ENCODE data around the gene GNAS. TPM values are rescaled to one million over a fixed set of nuclear protein-coding genes. Genes with fewer than 3 reads are reported as not detected.

Gene GNAS
- total RNA-seq, 2 experiments from 2014 or later = 1,022 to 1,326 TPM

- H3K4me3 Mint-ChIP-seq = no peak overlapping the region
- no peak overlapping the region for H3K27ac Mint-ChIP-seq
- ChIA-PET POLR2A (no interaction called here), CTCF (interaction anchor here (0.9 kb wide), 1 partner anchor 61 kb away, joined by 3 read pairs; no protein-coding TSS in a partner anchor)
- no peaks in the 10 kb centered on the region for H3K9me3 Mint-ChIP-seq
- H3K4me1 Mint-ChIP-seq = no peaks in the 10 kb centered on the region
- H3K27me3 Mint-ChIP-seq = peaks cover 13% of the 10 kb centered on the region
- no peak for DNase-seq
- H3K36me3 Mint-ChIP-seq (ENCODE audit: low read depth) = no peaks in the 10 kb centered on the region
These were observed 69.0 kb downstream of the GNAS start for GRCh38 chr20:58921564-58921963.

DNA sequence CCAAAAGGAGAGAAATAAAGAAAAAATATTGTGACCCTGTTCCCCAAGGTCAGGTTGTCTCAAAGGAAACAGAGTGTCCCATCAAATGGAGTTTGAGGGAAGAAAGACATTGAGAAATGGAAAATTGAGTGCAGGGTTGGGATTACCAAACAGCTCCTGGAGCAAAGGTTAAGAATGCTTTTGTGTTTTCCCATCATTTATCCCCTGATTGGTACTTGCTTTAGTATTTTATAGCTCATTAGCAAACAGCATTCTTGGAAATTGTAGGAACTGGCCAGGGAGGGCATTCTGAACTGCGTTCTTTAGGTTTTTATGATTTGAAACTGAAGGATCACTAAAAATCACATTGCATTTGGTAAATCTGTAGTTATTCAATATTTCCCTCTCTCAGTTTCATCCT, 69.5 kb downstream of the GNAS start:
- H3K4me3 Mint-ChIP-seq = no peak overlapping the region
- ChIA-PET POLR2A (no interaction called here), CTCF (interaction anchor here (0.9 to 1.3 kb wide), 3 partner anchors 9 to 61 kb away, joined by 3 to 5 read pairs (median 3); no protein-coding TSS in a partner anchor)
- peaks cover 13% of the 10 kb centered on the region for H3K27me3 Mint-ChIP-seq
- no peaks in the 10 kb centered on the region for H3K36me3 Mint-ChIP-seq (ENCODE audit: low read depth)
- no peaks in the 10 kb centered on the region for H3K9me3 Mint-ChIP-seq
- no peaks in the 10 kb centered on the region for H3K4me1 Mint-ChIP-seq
- DNase-seq = no peak
- H3K27ac Mint-ChIP-seq = no peak overlapping the region

GRCh38 chr20:58923117-58923712, 70.7 kb downstream of the GNAS start:
- CTCF ChIA-PET = interaction anchor here (1.0 to 1.3 kb wide), 2 partner anchors 11 to 17 kb away, joined by 3 to 5 read pairs; no protein-coding TSS in a partner anchor
- POLR2A ChIA-PET = no interaction called here
- no peaks in the 10 kb centered on the region for H3K9me3 Mint-ChIP-seq
- H3K36me3 Mint-ChIP-seq (ENCODE audit: low read depth) = no peaks in the 10 kb centered on the region
- peaks cover 13% of the 10 kb centered on the region for H3K27me3 Mint-ChIP-seq
- H3K4me1 Mint-ChIP-seq = no peaks in the 10 kb centered on the region
- H3K4me3 Mint-ChIP-seq = no peak overlapping the region
- H3K27ac Mint-ChIP-seq = no peak overlapping the region
- no peak for DNase-seq

GRCh38 chr20:58926802-58927489, 74.4 kb downstream of the GNAS start:
- peaks cover 7% of the 10 kb centered on the region for H3K27me3 Mint-ChIP-seq
- ChIA-PET POLR2A (no interaction called here), CTCF (interaction anchor here (0.6 kb wide), 1 partner anchor 9 kb away, joined by 3 read pairs; no protein-coding TSS in a partner anchor)
- H3K4me3 Mint-ChIP-seq = no peak overlapping the region
- no peaks in the 10 kb centered on the region for H3K9me3 Mint-ChIP-seq
- DNase-seq = no peak
- no peaks in the 10 kb centered on the region for H3K4me1 Mint-ChIP-seq
- no peak overlapping the region for H3K27ac Mint-ChIP-seq
- no peaks in the 10 kb centered on the region for H3K36me3 Mint-ChIP-seq (ENCODE audit: low read depth)

DNA sequence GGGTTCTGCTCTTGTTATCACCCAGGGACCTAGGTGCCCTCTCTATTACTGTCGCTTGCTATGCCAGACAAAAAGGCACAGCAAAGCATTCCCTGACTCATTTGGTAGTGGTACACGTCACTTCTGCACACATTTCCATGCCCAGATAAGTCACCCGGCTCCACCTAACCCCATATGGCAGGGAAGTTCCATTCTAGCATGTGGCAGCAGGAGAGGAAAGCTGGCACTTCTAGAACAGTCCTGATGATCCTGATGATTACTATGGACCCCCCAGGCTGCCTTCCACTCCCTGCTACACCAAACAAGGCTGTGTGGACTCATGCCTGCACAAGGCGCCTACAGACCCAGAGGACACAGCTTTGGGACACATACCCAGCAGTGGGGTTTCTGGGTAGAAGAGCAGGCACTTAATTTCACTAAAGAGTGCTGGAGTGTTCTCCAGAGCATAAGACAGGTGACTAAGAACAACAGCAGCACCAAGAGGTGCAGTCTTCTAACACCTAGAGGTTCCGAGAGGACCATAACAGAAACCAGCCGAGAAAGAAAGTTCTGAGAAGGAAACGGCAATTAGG, 75.1 kb downstream of the GNAS start:
- Mint-ChIP-seq H3K27ac (no peak overlapping the region), H3K36me3 (ENCODE audit: low read depth) (no peaks in the 10 kb centered on the region), H3K27me3 (peaks cover 5% of the 10 kb centered on the region), H3K4me3 (no peak overlapping the region), H3K9me3 (no peaks in the 10 kb centered on the region), H3K4me1 (no peaks in the 10 kb centered on the region)
- no peak for DNase-seq
- CTCF ChIA-PET = interaction anchor here (0.6 kb wide), 1 partner anchor 9 kb away, joined by 3 read pairs; no protein-coding TSS in a partner anchor
- POLR2A ChIA-PET = no interaction called here

DNA sequence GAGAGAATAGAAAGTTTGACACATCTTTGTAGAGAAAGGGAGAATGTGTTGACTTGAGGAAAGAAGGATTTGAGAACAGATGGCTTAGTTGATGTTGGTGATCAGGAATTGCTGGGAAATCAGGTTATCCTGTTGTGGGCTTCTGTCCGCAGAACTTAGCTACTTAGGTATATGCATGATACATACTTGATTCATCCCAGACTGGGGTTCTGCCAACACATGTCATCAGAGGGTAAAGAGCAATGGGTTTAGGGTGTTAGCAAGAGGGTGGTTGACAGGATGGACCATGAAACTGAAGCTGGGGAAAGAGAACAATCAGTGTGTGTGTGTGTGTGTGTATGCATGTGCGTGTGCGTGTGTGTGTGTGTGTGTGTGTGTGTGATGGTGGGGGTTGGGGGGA, 78.0 kb downstream of the GNAS start:
- Mint-ChIP-seq H3K9me3 (no peaks in the 10 kb centered on the region), H3K27me3 (peaks cover 18% of the 10 kb centered on the region), H3K27ac (no peak overlapping the region), H3K36me3 (ENCODE audit: low read depth) (no peaks in the 10 kb centered on the region), H3K4me1 (no peaks in the 10 kb centered on the region), H3K4me3 (no peak overlapping the region)
- CTCF ChIA-PET = no interaction called here
- POLR2A ChIA-PET = no interaction called here
- DNase-seq = no peak

DNA sequence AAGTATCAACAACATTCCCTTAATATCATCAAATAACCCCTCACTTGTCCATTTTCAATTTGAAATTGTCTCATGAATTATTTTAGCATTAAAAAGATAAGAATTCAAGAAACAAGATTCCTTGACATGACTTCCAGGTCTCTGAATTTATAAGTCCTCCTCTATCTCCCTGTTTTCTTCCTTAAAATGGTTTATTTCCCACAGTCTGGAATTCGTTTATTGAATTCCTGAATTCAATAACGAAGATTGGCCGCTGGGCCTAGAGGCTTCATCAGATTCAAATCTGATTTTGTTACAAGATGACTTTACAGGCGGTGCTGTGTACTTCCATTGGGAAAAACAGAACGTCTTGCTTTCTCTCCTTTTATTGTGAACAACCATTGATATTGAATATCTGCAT, 79.7 kb downstream of the GNAS start:
- Mint-ChIP-seq H3K4me1 (no peaks in the 10 kb centered on the region), H3K27ac (no peak overlapping the region), H3K27me3 (peaks cover 25% of the 10 kb centered on the region), H3K4me3 (no peak overlapping the region), H3K9me3 (no peaks in the 10 kb centered on the region), H3K36me3 (ENCODE audit: low read depth) (no peaks in the 10 kb centered on the region)
- DNase-seq = no peak
- ChIA-PET CTCF (no interaction called here), POLR2A (no interaction called here)

DNA sequence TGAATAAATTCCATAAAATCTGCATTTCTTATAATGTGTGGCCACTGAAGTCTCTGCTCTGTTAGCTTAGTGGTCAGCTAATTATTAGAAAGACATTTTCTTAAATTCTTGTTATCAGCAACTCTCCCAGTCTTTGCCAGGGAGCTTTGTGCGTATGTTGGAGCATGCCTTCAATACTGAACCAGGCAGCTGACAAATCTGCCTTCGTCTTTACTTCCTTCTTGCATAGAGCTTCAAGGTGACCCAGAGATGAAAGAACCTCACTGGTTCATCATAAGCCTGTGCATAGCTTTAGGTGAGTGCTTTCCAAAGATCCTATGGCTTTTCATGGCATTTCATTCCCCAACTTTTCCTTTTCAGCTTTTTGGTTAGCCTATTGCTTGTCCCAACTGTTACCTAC, 85.6 kb downstream of the GNAS start:
- H3K9me3 Mint-ChIP-seq = no peaks in the 10 kb centered on the region
- ChIA-PET POLR2A (interaction anchor here (0.6 kb wide), 1 partner anchor 37 kb away, joined by 4 read pairs; no protein-coding TSS in a partner anchor), CTCF (interaction anchor here (0.8 kb wide), 1 partner anchor 13 kb away, joined by 3 read pairs; no protein-coding TSS in a partner anchor)
- no peak overlapping the region for H3K4me3 Mint-ChIP-seq
- H3K27ac Mint-ChIP-seq = no peak overlapping the region
- no peaks in the 10 kb centered on the region for H3K4me1 Mint-ChIP-seq
- H3K36me3 Mint-ChIP-seq (ENCODE audit: low read depth) = no peaks in the 10 kb centered on the region
- H3K27me3 Mint-ChIP-seq = peaks cover 51% of the 10 kb centered on the region
- DNase-seq = no peak

DNA sequence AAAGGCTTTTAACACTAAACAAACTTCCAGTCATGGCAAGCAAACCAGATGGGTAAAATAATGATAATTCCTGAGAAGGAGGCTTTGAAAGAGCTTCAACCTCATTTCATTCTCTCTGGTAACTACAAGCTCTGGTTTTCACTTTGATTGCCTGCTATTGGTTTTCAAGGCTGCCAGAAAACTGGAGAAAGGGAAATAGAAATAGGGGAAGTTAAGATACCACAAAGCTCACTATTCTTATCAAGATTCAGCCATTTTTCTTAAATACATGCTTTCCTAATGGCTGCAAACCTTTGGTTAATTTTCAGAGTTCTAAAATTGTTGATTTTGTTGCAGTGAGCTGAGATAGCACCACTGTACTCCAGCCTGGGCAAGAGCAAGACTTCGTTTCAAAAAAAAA, 86.0 kb downstream of the GNAS start:
- H3K27me3 Mint-ChIP-seq = peaks cover 52% of the 10 kb centered on the region
- no peak overlapping the region for H3K4me3 Mint-ChIP-seq
- H3K4me1 Mint-ChIP-seq = no peaks in the 10 kb centered on the region
- no peak overlapping the region for H3K27ac Mint-ChIP-seq
- ChIA-PET CTCF (interaction anchor here (0.8 to 1.1 kb wide), 2 partner anchors 13 to 469 kb away, joined by 3 read pairs; no protein-coding TSS in a partner anchor), POLR2A (interaction anchor here (0.5 to 0.6 kb wide), 2 partner anchors 36 to 237 kb away, joined by 3 to 4 read pairs; no protein-coding TSS in a partner anchor)
- H3K9me3 Mint-ChIP-seq = no peaks in the 10 kb centered on the region
- DNase-seq = no peak
- no peaks in the 10 kb centered on the region for H3K36me3 Mint-ChIP-seq (ENCODE audit: low read depth)

- CTCF ChIA-PET = no interaction called here
- H3K27me3 Mint-ChIP-seq = peaks cover 34% of the 10 kb centered on the region
- no peak for DNase-seq
- POLR2A ChIA-PET = no interaction called here
- no peak overlapping the region for H3K4me3 Mint-ChIP-seq
- H3K4me1 Mint-ChIP-seq = no peaks in the 10 kb centered on the region
- H3K9me3 Mint-ChIP-seq = no peaks in the 10 kb centered on the region
- no peak overlapping the region for H3K27ac Mint-ChIP-seq
- no peaks in the 10 kb centered on the region for H3K36me3 Mint-ChIP-seq (ENCODE audit: low read depth)
These were observed 89.0 kb downstream of the GNAS start for GRCh38 chr20:58941471-58941870.

DNA sequence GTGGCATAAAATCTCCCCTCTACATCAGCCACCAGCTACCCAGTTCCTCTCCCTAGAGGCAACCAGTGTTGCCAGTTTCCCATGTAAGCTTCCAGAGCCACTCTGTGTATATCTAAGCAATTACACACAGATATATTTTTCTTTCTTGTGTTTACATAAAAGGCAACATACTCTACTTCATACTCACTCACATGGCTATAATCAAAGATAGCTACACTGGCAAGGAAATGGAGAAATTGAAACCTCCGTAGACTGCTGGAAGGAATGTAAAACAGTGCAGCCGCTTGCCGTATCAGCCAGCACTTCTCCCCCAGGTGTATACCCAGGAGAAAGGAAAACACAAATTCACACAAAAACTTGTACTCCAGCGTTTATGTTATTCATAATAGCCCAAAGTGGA, 90.0 kb downstream of the GNAS start:
- POLR2A ChIA-PET = no interaction called here

GRCh38 chr20:58944610-58945009, 92.1 kb downstream of the GNAS start:
- Mint-ChIP-seq H3K9me3 (no peaks in the 10 kb centered on the region), H3K36me3 (ENCODE audit: low read depth) (no peaks in the 10 kb centered on the region), H3K27ac (no peak overlapping the region), H3K27me3 (peaks cover 14% of the 10 kb centered on the region), H3K4me1 (no peaks in the 10 kb centered on the region), H3K4me3 (no peak overlapping the region)
- ChIA-PET POLR2A (no interaction called here), CTCF (interaction anchor here (0.9 kb wide), 1 partner anchor 19 kb away, joined by 3 read pairs; no protein-coding TSS in a partner anchor)
- no peak for DNase-seq

More for the DNA sequence above, 90.0 kb downstream of the GNAS start:
- DNase-seq = no peak
- no peak overlapping the region for H3K27ac Mint-ChIP-seq
- no peaks in the 10 kb centered on the region for H3K36me3 Mint-ChIP-seq (ENCODE audit: low read depth)
- H3K27me3 Mint-ChIP-seq = peaks cover 28% of the 10 kb centered on the region
- no peak overlapping the region for H3K4me3 Mint-ChIP-seq
- no peaks in the 10 kb centered on the region for H3K9me3 Mint-ChIP-seq
- CTCF ChIA-PET = no interaction called here
- H3K4me1 Mint-ChIP-seq = no peaks in the 10 kb centered on the region

DNA sequence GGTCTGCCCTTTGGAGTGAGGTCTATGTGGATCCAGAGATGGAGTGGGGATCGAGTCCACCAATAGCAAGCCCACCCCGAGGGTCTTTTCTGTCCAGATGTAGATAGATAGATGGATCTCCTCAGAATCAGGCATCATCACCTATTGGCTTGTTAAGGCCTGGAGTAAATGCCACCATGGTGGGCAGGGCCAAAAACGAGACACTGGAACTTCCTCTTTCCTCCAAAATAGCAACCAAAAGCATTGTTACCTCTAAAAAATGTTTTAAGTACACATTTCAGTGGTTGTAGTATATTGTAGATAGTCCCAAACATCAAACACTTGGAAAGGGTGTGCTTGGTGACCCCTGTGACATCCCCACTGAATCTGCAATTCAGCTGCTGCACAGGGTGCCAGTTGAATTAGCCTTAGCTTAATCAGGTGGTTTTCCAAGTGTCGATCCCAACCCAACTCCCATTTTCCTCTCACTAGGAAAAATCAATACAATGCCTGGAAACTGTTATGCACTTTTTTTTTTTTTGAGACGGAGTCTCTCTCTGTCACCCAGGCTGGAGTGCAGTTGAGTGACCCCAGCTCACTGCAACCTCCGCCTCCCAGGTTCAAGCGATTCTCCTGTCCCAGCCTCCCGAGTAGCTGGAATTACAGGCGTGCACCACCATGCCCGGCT, 93.6 kb downstream of the GNAS start:
- no peaks in the 10 kb centered on the region for H3K36me3 Mint-ChIP-seq (ENCODE audit: low read depth)
- POLR2A ChIA-PET = no interaction called here

More for the DNA sequence above, 93.6 kb downstream of the GNAS start:
- no peaks in the 10 kb centered on the region for H3K4me1 Mint-ChIP-seq
- H3K9me3 Mint-ChIP-seq = no peaks in the 10 kb centered on the region
- H3K27ac Mint-ChIP-seq = no peak overlapping the region
- peaks cover 12% of the 10 kb centered on the region for H3K27me3 Mint-ChIP-seq
- CTCF ChIA-PET = no interaction called here
- H3K4me3 Mint-ChIP-seq = no peak overlapping the region
- no peak for DNase-seq
